GM06990 (cell line): Measurements from ENCODE around the gene PRR13.
"Not testable (repeated sequence)": the region's sequence is repeated elsewhere in the genome, so short reads cannot be mapped to it uniquely, and the experiment has no call there.

Source experiments
- DNase-seq: peaks from one replicate; pipeline ENCODE4 v3.0.0-alpha.2; 2011; ENCODE audit not compliant: insufficient read length; ENCODE audit errors: extremely low read depth
- H3K27me3 ChIP-seq: replicated peaks from 2 replicates; pipeline ENCODE4 v1.6.0; 2011; ENCODE audit warnings: low read length; ENCODE audit not compliant: control insufficient read depth, insufficient read depth
- H3K36me3 ChIP-seq: 2 replicates; pipeline ENCODE4 v1.5.1; 2011; ENCODE audit warnings: low read length; ENCODE audit not compliant: control insufficient read depth, insufficient read depth
- H3K4me3 ChIP-seq: replicated peaks from 2 replicates; pipeline ENCODE4 v1.5.1; 2011; ENCODE audit warnings: low read depth, mild to moderate bottlenecking, control low read depth, low read length
- TF ChIP-seq, protein P1 (sequence below): IDR thresholded peaks from 2 replicates; pipeline ENCODE4 v1.5.1; 2011; ENCODE audit warnings: low read length, control low read depth, mild to moderate bottlenecking, inconsistent platforms; ENCODE audit not compliant: insufficient read depth, poor library complexity, severe bottlenecking

The PRR13 gene

GRCh38 chr12:53414756-53415417, 26.6 kb upstream of the PRR13 start:
- H3K27me3 ChIP-seq = no peaks in the 10 kb centered on the region
- H3K4me3 ChIP-seq = no peak overlapping the region
- TF ChIP-seq, protein P1, sequence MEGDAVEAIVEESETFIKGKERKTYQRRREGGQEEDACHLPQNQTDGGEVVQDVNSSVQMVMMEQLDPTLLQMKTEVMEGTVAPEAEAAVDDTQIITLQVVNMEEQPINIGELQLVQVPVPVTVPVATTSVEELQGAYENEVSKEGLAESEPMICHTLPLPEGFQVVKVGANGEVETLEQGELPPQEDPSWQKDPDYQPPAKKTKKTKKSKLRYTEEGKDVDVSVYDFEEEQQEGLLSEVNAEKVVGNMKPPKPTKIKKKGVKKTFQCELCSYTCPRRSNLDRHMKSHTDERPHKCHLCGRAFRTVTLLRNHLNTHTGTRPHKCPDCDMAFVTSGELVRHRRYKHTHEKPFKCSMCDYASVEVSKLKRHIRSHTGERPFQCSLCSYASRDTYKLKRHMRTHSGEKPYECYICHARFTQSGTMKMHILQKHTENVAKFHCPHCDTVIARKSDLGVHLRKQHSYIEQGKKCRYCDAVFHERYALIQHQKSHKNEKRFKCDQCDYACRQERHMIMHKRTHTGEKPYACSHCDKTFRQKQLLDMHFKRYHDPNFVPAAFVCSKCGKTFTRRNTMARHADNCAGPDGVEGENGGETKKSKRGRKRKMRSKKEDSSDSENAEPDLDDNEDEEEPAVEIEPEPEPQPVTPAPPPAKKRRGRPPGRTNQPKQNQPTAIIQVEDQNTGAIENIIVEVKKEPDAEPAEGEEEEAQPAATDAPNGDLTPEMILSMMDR = no peak
- peaks cover 4% of the 10 kb centered on the region for H3K36me3 ChIP-seq
- no peak for DNase-seq

DNA sequence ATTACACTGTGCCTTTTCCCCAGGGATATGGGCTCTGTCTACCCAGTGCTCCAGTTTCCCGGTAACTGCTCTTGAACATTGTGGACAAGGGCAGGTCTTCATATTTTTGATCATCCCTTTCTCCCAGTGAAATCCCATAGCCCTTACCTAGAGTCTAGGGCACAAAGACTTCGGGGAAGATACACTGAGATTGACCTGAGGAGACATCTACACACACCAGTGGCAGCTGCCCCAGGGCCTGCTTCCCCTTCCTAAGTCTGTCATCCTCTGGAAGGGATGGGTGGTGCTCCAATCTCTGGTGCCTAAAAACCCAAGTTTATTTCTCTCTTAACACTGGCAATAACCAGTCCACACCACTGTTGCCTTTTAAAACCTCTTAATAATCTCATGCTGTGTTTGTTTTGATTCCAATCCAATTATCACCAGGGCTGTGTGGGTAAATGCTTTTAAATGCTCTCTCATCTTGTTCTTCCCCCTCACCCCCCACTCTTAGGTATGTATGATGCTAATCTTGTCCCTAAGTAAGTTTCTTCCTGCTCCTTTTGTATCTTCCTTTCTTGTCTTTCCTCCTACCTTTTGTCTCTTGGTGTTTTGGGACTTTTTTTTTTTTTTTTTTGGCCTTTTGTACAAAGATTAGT, 25.7 kb upstream of the PRR13 start:
- not testable (repeated sequence) for H3K4me3 ChIP-seq, H3K36me3 ChIP-seq, H3K27me3 ChIP-seq, DNase-seq

DNA sequence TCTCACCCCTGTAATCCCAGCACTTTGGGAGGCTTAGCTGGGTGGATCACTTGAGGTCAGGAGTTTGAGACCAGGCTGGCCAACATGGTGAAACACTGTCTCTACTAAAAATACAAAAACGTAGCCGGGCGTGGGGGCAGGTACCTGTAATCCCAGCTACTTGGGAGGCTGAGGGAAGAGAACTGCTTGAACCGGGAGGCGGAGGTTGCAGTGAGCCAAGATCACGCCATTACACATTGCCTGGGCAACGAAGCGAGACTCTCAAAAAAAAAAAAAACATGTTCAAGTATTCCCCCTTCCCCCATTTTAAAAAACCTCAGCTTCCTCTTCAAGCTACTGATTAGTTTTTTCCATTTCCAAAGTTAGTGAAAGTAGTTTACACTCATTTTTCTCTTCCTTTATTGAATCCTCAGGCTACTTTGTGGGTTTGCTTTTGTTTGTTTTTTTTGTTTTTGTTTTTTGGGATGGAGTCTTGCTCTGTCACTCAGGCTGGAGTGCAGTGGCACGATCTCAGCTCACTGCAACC, 24.2 kb upstream of the PRR13 start:
- DNase-seq = peak; percentile 59
- H3K27me3 ChIP-seq, H3K4me3 ChIP-seq, H3K36me3 ChIP-seq: not testable (repeated sequence)

- no peaks in the 10 kb centered on the region for H3K36me3 ChIP-seq
- no peaks in the 10 kb centered on the region for H3K27me3 ChIP-seq
- no peak for DNase-seq
- H3K4me3 ChIP-seq = no peak overlapping the region
- TF ChIP-seq, protein P1 = no peak
These were observed 23.3 kb upstream of the PRR13 start for GRCh38 chr12:53418221-53418620.

DNA sequence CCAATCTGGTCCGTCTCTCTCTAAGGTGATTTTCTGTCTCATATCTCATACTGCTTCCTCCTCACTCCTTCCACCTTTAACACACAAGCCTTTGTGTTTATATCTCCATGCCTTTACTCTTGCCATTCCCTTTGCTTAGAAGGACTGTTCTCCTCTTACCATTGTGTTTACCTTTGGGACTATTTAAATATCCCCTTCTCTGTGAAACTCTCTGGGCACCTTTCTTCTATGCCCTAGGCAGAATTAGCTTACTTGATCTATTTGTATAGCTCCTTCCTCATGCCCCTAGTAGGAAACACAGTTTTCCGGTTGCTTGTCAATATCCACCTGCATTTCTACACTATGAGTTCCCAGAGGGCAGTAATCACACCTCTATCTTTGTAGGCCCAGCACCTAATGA, 21.8 kb upstream of the PRR13 start:
- TF ChIP-seq, protein P1 = no peak
- DNase-seq = no peak

DNA sequence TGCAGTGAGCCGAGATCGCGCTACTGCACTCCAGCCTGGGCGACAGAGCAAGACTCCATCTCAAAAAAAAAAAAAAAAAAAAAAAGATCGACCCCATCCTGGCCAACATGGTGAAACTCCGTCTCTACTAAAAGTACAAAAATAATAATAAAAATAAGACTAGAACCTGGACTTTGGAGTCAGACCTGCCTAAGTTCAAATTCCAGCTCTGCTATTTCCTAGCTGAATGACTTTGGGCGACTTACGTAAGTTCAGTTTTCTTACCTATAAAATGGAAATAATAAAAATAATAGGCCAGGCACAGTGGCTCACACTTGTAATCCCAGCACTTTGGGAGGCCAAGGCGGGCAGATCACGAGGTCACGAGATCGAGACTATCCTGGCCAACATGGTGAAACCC, 19.3 kb upstream of the PRR13 start:
- not testable (repeated sequence) for H3K36me3 ChIP-seq, DNase-seq, H3K27me3 ChIP-seq, H3K4me3 ChIP-seq

More for the DNA sequence above, 21.8 kb upstream of the PRR13 start:
- Histone ChIP-seq H3K36me3 (no peaks in the 10 kb centered on the region), H3K4me3 (no peak overlapping the region), H3K27me3 (no peaks in the 10 kb centered on the region)

GRCh38 chr12:53423597-53423996, 17.9 kb upstream of the PRR13 start, which contains the start of gene AMHR2:
Gene AMHR2 (plus strand): TSS chr12:53423855. CDS start chr12:53423935, 80 bp downstream.
- Histone ChIP-seq H3K27me3 (no peaks in the 10 kb centered on the region), H3K36me3 (no peaks in the 10 kb centered on the region), H3K4me3 (no peak within 1 kb of the TSS)
- no peak for DNase-seq
- TF ChIP-seq, protein P1 = no peak
